WTC11 (cell line): Measurements from ENCODE around the gene AUH. TPM values are rescaled to one million over a fixed set of nuclear protein-coding genes. Genes with fewer than 3 reads are reported as not detected.

Experiments
- ATAC-seq: fragments of 200-7000 bp; cut with Tn5 transposase; 2 replicates; pipeline ENCODE4 v1.10.0; 2021; ENCODE audit warnings: mild to moderate bottlenecking, moderate library complexity
- CTCF ChIA-PET: fragments of 300-600 bp; sonication (Branson Sonifier 250); formaldehyde crosslinking; loops from one replicate; lab custom pipeline; 2021; ENCODE audit warnings: antibody characterized with exemption; lab: Charles Lee
- POLR2A ChIA-PET: fragments of 350-600 bp; sonication (Branson Sonifier 250); formaldehyde crosslinking; loops from one replicate; lab custom pipeline; 2021; ENCODE audit warnings: antibody characterized with exemption; lab: Charles Lee
- DNase-seq: peaks from one replicate; pipeline ENCODE4 v3.0.0; 2021; ENCODE audit warnings: low spot score
- H3K27ac Mint-ChIP-seq: 2 replicates; pipeline ENCODE4 v1.8.0; 2021; ENCODE audit warnings: mixed read lengths
- H3K27me3 Mint-ChIP-seq: 2 replicates; pipeline ENCODE4 v1.8.0; 2021; ENCODE audit warnings: low read depth, mild to moderate bottlenecking, moderate library complexity, mixed read lengths
- H3K36me3 Mint-ChIP-seq: 2 replicates; pipeline ENCODE4 v1.8.0; 2021; ENCODE audit warnings: mixed read lengths
- H3K4me1 Mint-ChIP-seq: 2 replicates; pipeline ENCODE4 v1.8.0; 2022; ENCODE audit warnings: mixed read lengths
- H3K4me3 Mint-ChIP-seq: 2 replicates; pipeline ENCODE4 v1.8.0; 2021; ENCODE audit warnings: mild to moderate bottlenecking, moderate library complexity, mixed read lengths
- H3K9me3 Mint-ChIP-seq: 2 replicates; pipeline ENCODE4 v1.8.0; 2021; ENCODE audit warnings: mixed read lengths
- ATF3 ChIP-seq: sonication (generic); formaldehyde crosslinking; conservative IDR thresholded peaks from 2 replicates; pipeline ENCODE4 v1.8.1; 2022; ENCODE audit warnings: mild to moderate bottlenecking, missing genetic modification reagents
- CTCF ChIP-seq: fragments of 200-600 bp; IDR thresholded peaks from 2 replicates; pipeline ENCODE4 v1.8.0; 2022; ENCODE audit warnings: antibody characterized with exemption
- E2F5 ChIP-seq: sonication (generic); formaldehyde crosslinking; IDR thresholded peaks from 2 replicates; pipeline ENCODE4 v1.8.1; 2022; ENCODE audit warnings: mild to moderate bottlenecking, moderate library complexity, missing genetic modification reagents
- IRF1 ChIP-seq: sonication (generic); formaldehyde crosslinking; IDR thresholded peaks from 2 replicates; pipeline ENCODE4 v1.8.0; 2023; ENCODE audit warnings: missing genetic modification reagents
- MAX ChIP-seq: sonication (generic); formaldehyde crosslinking; IDR thresholded peaks from 2 replicates; pipeline ENCODE4 v1.8.0; 2022; ENCODE audit warnings: mild to moderate bottlenecking, missing genetic modification reagents
- MXD4 ChIP-seq: fragments of 250-450 bp; sonication (Bioruptor Pico); IDR thresholded peaks from 2 replicates; pipeline ENCODE4 v1.8.0; 2021; ENCODE audit warnings: mild to moderate bottlenecking, moderate library complexity, borderline replicate concordance
- NFE2L1 ChIP-seq: sonication (generic); formaldehyde crosslinking; IDR thresholded peaks from 2 replicates; pipeline ENCODE4 v1.8.1; 2023; ENCODE audit warnings: missing genetic modification reagents
- TEAD1 ChIP-seq: sonication (generic); formaldehyde crosslinking; IDR thresholded peaks from 2 replicates; pipeline ENCODE4 v1.8.0; 2022; ENCODE audit warnings: mild to moderate bottlenecking, missing genetic modification reagents
- ZNF138 ChIP-seq: sonication (generic); formaldehyde crosslinking; conservative IDR thresholded peaks from 2 replicates; pipeline ENCODE4 v1.8.1; 2022; ENCODE audit warnings: mild to moderate bottlenecking, moderate library complexity, missing genetic modification reagents
- ZNF219 ChIP-seq: sonication (generic); formaldehyde crosslinking; IDR thresholded peaks from 2 replicates; pipeline ENCODE4 v1.8.0; 2023; ENCODE audit warnings: missing genetic modification reagents, mild to moderate bottlenecking, borderline replicate concordance
- ZNF263 ChIP-seq: sonication (generic); formaldehyde crosslinking; IDR thresholded peaks from 2 replicates; pipeline ENCODE4 v1.8.1; 2022; ENCODE audit warnings: low read depth, mild to moderate bottlenecking, moderate library complexity, missing genetic modification reagents
- ZNF281 ChIP-seq: sonication (generic); formaldehyde crosslinking; IDR thresholded peaks from 2 replicates; pipeline ENCODE4 v1.8.0; 2023; ENCODE audit warnings: mild to moderate bottlenecking, missing genetic modification reagents
- ZSCAN18 ChIP-seq: fragments of 250-450 bp; sonication (Bioruptor Pico); IDR thresholded peaks from 2 replicates; pipeline ENCODE4 v2.1.2; 2022; ENCODE audit warnings: mild to moderate bottlenecking, moderate library complexity
- total RNA-seq: library from RNA; stranded (reverse); gene quantifications from 3 replicates; pipeline ENCODE4 v1.2.3, GENCODE V29; 2021
- TF ChIP-seq, protein P1 (sequence below): sonication (generic); formaldehyde crosslinking; IDR thresholded peaks from 2 replicates; pipeline ENCODE4 v1.8.1; 2022; ENCODE audit warnings: mild to moderate bottlenecking, missing genetic modification reagents, moderate library complexity, borderline replicate concordance
- TF ChIP-seq, protein P2 (sequence below): sonication (generic); formaldehyde crosslinking; IDR thresholded peaks from 2 replicates; pipeline ENCODE4 v1.8.0; 2022; ENCODE audit warnings: missing genetic modification reagents
- TF ChIP-seq, protein P3 (sequence below): fragments of 250-450 bp; sonication (Bioruptor Pico); IDR thresholded peaks from 2 replicates; pipeline ENCODE4 v1.8.0; 2021; ENCODE audit warnings: mild to moderate bottlenecking
- TF ChIP-seq, protein P4 (sequence below): sonication (generic); formaldehyde crosslinking; IDR thresholded peaks from 2 replicates; pipeline ENCODE4 v1.8.1; 2023; ENCODE audit warnings: mild to moderate bottlenecking, moderate library complexity, missing genetic modification reagents

Gene AUH
- total RNA-seq, 1 experiment from 2014 or later, result 30.4 TPM

GRCh38 chr9:91211919-91212318 lies 149.8 kb downstream of the AUH start (continued):
- TF ChIP-seq E2F5 (CRISPR knock-in tag) (no peak), ZNF281 (CRISPR knock-in tag) (no peak), IRF1 (CRISPR knock-in tag) (no peak), MXD4 (CRISPR knock-in tag) (no peak), NFE2L1 (no peak)
- TF ChIP-seq, protein P1, sequence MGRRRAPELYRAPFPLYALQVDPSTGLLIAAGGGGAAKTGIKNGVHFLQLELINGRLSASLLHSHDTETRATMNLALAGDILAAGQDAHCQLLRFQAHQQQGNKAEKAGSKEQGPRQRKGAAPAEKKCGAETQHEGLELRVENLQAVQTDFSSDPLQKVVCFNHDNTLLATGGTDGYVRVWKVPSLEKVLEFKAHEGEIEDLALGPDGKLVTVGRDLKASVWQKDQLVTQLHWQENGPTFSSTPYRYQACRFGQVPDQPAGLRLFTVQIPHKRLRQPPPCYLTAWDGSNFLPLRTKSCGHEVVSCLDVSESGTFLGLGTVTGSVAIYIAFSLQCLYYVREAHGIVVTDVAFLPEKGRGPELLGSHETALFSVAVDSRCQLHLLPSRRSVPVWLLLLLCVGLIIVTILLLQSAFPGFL (CRISPR knock-in tag), result no peak
- TF ChIP-seq, protein P2, sequence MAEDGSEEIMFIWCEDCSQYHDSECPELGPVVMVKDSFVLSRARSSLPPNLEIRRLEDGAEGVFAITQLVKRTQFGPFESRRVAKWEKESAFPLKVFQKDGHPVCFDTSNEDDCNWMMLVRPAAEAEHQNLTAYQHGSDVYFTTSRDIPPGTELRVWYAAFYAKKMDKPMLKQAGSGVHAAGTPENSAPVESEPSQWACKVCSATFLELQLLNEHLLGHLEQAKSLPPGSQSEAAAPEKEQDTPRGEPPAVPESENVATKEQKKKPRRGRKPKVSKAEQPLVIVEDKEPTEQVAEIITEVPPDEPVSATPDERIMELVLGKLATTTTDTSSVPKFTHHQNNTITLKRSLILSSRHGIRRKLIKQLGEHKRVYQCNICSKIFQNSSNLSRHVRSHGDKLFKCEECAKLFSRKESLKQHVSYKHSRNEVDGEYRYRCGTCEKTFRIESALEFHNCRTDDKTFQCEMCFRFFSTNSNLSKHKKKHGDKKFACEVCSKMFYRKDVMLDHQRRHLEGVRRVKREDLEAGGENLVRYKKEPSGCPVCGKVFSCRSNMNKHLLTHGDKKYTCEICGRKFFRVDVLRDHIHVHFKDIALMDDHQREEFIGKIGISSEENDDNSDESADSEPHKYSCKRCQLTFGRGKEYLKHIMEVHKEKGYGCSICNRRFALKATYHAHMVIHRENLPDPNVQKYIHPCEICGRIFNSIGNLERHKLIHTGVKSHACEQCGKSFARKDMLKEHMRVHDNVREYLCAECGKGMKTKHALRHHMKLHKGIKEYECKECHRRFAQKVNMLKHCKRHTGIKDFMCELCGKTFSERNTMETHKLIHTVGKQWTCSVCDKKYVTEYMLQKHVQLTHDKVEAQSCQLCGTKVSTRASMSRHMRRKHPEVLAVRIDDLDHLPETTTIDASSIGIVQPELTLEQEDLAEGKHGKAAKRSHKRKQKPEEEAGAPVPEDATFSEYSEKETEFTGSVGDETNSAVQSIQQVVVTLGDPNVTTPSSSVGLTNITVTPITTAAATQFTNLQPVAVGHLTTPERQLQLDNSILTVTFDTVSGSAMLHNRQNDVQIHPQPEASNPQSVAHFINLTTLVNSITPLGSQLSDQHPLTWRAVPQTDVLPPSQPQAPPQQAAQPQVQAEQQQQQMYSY, result no peak
- TF ChIP-seq, protein P3, sequence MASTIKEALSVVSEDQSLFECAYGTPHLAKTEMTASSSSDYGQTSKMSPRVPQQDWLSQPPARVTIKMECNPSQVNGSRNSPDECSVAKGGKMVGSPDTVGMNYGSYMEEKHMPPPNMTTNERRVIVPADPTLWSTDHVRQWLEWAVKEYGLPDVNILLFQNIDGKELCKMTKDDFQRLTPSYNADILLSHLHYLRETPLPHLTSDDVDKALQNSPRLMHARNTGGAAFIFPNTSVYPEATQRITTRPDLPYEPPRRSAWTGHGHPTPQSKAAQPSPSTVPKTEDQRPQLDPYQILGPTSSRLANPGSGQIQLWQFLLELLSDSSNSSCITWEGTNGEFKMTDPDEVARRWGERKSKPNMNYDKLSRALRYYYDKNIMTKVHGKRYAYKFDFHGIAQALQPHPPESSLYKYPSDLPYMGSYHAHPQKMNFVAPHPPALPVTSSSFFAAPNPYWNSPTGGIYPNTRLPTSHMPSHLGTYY, result no peak

GRCh38 chr9:91211414-91211813 lies 150.3 kb downstream of the AUH start:
- Mint-ChIP-seq H3K27ac (no peak overlapping the region), H3K4me3 (no peak overlapping the region), H3K27me3 (no peaks in the 10 kb centered on the region), H3K36me3 (0 out of 2 replicates have a peak, but pooled peaks cover 9% of the 10 kb centered on the region), H3K9me3 (peaks cover 5% of the 10 kb centered on the region), H3K4me1 (peaks cover 16% of the 10 kb centered on the region)
- DNase-seq (no peak), ATAC-seq (no peak)
- ChIA-PET CTCF (no interaction called here), POLR2A (no interaction called here)
- TF ChIP-seq TEAD1 (no peak), ZSCAN18 (no peak), ATF3 (CRISPR knock-in tag) (no peak), CTCF (no peak), ZNF263 (CRISPR knock-in tag) (no peak), ZNF219 (CRISPR knock-in tag) (no peak), MAX (no peak), ZNF138 (CRISPR knock-in tag) (no peak)
- TF ChIP-seq, protein P3, result no peak
- TF ChIP-seq, protein P4, sequence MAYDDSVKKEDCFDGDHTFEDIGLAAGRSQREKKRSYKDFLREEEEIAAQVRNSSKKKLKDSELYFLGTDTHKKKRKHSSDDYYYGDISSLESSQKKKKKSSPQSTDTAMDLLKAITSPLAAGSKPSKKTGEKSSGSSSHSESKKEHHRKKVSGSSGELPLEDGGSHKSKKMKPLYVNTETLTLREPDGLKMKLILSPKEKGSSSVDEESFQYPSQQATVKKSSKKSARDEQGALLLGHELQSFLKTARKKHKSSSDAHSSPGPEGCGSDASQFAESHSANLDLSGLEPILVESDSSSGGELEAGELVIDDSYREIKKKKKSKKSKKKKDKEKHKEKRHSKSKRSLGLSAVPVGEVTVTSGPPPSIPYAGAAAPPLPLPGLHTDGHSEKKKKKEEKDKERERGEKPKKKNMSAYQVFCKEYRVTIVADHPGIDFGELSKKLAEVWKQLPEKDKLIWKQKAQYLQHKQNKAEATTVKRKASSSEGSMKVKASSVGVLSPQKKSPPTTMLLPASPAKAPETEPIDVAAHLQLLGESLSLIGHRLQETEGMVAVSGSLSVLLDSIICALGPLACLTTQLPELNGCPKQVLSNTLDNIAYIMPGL (CRISPR knock-in tag), result no peak
